GM12873 (cell line): Measurements from ENCODE around the gene COG6.
A peak's percentile ranks its signal among the peaks of the same experiment; 100 is the strongest.

Source experiments
- TF ChIP-seq, protein P1 (sequence below): IDR thresholded peaks from 2 replicates; pipeline ENCODE4 v1.5.1; 2012; ENCODE audit warnings: low read depth, mild to moderate bottlenecking, moderate library complexity, low read length, control low read depth; ENCODE audit not compliant: insufficient read depth; ENCODE audit errors: missing control alignments

Gene COG6

DNA sequence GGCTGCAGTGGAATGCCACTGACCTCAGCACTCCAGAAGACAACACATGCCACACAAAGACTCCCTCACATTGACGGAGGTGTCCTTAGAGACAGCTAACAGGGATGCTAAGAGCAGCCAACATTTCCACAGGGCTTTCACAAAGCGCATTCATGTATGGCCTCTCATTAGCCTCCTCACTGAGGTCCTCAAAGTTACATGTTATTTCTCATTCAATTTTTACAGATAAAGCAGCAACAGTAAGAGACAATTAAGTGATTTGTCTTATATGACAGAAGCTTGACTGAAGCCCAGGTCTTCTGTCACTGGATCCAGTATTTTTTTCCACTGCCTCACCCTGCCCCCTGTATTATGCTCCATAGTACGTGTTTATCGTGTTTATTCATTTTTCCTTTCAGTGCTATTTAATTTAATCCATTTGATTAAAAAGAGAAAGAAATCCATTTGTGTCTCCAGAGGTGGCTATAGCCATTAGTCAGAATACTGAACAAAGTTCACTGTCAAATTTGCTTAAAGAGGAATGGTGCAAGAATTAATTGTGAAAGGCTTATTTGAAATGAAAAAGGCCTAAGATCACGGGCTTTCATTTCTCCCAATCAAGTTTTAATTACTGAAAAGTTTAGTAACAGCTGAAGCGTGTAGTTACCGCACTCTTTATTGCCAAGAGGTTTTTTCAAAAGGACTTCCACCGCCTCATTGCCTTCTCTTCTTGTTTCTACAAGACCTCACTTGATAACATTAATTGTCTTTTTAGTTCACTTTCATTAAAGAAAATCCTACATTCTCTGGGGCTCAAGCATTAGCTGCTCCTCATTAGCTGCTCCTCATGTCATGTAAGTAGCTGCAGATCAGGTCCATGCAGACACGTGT, 115.0 kb downstream of the COG6 start:
- TF ChIP-seq, protein P1, sequence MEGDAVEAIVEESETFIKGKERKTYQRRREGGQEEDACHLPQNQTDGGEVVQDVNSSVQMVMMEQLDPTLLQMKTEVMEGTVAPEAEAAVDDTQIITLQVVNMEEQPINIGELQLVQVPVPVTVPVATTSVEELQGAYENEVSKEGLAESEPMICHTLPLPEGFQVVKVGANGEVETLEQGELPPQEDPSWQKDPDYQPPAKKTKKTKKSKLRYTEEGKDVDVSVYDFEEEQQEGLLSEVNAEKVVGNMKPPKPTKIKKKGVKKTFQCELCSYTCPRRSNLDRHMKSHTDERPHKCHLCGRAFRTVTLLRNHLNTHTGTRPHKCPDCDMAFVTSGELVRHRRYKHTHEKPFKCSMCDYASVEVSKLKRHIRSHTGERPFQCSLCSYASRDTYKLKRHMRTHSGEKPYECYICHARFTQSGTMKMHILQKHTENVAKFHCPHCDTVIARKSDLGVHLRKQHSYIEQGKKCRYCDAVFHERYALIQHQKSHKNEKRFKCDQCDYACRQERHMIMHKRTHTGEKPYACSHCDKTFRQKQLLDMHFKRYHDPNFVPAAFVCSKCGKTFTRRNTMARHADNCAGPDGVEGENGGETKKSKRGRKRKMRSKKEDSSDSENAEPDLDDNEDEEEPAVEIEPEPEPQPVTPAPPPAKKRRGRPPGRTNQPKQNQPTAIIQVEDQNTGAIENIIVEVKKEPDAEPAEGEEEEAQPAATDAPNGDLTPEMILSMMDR, result no peak

DNA sequence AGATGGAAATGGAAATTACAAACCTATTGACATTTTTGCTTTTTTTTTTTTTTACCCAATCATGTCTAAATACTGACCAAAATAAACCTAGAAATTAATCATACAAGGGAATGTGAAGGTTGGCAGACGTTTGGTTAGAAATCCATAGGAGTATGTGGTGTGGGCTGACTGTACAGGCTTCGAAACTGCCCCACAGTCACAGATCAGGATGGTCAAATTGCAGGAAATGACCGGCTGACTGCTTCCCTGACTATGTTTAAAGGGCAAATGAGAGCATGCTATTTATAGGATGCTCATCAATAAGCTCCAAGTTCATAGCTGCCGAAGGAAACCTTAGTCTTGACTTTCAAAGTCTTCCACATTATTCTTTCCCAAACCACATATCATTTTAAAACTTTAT, 118.4 kb downstream of the COG6 start:
- TF ChIP-seq, protein P1, result no peak

DNA sequence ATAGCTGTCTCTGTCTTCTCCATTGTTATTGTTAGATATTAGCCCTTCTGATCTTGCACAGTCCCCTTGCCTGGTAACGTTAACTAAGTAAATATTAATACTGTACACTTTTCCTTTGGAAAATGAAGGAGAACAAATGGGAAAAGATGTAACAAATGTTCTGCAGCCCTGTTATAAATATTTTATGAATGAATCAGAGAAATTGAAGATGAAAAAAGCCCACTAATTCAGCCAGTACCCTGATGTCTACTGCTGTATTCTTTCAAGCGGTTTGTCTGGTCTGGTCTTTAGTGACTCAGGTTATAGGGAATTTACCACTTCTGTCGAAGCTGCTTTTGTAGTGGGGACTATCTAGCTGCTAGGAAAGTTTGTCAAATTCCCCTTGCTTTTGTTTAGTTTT, 121.0 kb downstream of the COG6 start:
- TF ChIP-seq, protein P1, result no peak

DNA sequence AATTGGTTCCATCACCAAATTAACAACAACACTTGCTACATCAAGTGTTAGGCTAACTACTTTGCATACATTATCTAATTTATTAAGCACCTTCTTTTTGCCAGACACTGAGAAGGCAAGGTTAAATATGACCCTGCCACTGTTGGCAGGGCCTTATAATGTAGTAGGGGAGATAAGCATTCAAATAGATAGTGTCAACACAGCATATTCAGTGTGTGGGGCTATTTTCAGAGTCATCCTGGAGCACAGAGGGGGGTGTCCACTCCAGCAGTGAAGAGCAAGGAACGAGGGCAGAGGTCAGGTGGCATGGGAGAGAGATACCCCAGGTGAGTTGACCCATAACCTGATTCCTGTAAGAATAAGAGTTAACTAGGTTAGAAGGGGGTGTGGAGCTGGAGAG, 121.6 kb downstream of the COG6 start:
- TF ChIP-seq, protein P1, result no peak

DNA sequence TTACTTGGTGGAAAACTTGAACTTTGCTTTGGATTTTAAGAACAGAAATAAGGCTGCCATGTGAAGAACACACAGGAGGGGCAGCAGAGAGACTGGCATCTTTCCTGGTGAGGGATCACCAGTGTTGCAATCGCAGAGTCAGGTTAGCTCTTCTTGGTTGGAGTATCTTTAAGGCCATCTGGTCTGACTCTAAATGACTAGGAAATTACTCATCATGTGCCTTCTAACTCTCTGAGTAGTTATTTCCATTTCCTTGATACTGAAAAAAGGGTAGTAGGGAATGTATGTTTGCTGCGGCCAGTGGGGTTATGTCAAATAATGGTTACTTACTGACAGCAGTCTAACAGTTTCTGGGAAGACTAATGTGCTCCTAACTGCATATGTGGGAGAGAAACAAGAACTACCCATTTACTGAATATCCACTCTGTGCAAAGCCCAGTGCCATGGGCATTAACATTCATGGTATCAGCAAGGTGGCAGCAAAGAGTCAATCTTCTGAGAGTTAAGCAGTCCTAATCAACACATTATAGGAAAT, 122.1 kb downstream of the COG6 start:
- TF ChIP-seq, protein P1, result peak; percentile 46

DNA sequence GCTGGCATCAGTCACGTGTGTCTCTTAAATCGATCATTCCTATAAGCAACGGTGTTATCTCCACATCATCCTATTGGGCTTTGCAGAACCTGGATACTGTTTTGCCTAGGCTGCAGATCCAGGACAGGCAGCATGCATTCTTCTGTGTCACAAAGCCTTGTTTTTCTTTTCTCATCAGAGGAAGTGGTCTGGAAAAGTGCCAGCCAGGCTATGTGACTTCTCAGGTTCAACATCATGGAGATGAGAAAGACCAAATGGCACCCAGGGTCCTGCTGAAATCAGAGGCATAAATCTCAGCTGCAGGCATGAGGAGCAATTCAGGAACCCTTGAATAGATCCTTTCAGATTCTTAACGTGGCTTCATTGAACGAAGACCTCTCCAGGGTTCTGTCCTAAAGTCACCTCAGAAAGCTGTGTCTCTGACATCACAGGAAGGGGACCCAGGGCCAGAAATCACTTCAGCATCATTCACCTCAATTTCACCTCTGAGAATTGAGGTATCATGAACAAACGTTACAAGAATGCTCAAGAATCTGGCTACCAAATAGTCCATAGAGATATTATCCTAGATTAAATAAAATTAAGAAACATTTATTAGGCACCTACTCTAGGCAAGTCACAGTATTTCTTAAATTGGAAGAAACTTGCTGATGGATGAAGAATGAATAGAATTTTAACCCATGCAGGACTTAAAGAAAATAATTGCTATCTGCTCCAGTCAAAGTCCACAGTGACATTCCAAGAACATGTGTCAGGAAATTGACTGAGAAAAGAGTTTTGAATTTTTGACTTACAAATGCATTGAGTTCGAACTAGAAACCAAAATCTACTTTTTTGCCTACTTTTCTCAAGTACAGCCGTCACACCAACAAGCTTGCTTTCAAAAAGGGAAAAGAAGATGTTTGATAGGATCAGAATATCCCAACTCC, 124.1 kb downstream of the COG6 start:
- TF ChIP-seq, protein P1, result no peak

DNA sequence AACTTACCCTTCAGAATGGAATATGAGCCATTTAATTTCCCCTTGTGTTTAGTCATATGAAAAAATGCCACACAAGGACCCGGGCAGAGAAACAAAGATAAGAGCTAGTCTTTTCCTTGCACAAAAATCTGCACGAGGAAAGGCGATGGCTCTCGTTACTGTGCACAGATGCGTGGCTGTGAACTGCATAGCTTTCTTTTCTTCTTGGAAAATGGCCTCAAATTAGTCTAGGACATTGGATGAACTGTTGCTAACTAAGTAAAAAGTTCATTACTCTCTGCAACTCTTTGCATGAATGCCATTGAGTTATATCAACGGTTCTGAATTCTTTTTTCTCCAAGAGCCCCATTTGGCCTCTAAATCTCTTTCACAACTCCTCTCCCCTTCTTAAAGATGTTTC, 125.2 kb downstream of the COG6 start:
- TF ChIP-seq, protein P1, result no peak
